ENCODE measurements around the gene TRAPPC8.
"Not testable (repeated sequence)": the region's sequence is repeated elsewhere in the genome, so short reads cannot be mapped to it uniquely, and the experiment has no call there.

The TRAPPC8 gene, protein sequence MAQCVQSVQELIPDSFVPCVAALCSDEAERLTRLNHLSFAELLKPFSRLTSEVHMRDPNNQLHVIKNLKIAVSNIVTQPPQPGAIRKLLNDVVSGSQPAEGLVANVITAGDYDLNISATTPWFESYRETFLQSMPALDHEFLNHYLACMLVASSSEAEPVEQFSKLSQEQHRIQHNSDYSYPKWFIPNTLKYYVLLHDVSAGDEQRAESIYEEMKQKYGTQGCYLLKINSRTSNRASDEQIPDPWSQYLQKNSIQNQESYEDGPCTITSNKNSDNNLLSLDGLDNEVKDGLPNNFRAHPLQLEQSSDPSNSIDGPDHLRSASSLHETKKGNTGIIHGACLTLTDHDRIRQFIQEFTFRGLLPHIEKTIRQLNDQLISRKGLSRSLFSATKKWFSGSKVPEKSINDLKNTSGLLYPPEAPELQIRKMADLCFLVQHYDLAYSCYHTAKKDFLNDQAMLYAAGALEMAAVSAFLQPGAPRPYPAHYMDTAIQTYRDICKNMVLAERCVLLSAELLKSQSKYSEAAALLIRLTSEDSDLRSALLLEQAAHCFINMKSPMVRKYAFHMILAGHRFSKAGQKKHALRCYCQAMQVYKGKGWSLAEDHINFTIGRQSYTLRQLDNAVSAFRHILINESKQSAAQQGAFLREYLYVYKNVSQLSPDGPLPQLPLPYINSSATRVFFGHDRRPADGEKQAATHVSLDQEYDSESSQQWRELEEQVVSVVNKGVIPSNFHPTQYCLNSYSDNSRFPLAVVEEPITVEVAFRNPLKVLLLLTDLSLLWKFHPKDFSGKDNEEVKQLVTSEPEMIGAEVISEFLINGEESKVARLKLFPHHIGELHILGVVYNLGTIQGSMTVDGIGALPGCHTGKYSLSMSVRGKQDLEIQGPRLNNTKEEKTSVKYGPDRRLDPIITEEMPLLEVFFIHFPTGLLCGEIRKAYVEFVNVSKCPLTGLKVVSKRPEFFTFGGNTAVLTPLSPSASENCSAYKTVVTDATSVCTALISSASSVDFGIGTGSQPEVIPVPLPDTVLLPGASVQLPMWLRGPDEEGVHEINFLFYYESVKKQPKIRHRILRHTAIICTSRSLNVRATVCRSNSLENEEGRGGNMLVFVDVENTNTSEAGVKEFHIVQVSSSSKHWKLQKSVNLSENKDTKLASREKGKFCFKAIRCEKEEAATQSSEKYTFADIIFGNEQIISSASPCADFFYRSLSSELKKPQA (N-terminal part only)

DNA sequence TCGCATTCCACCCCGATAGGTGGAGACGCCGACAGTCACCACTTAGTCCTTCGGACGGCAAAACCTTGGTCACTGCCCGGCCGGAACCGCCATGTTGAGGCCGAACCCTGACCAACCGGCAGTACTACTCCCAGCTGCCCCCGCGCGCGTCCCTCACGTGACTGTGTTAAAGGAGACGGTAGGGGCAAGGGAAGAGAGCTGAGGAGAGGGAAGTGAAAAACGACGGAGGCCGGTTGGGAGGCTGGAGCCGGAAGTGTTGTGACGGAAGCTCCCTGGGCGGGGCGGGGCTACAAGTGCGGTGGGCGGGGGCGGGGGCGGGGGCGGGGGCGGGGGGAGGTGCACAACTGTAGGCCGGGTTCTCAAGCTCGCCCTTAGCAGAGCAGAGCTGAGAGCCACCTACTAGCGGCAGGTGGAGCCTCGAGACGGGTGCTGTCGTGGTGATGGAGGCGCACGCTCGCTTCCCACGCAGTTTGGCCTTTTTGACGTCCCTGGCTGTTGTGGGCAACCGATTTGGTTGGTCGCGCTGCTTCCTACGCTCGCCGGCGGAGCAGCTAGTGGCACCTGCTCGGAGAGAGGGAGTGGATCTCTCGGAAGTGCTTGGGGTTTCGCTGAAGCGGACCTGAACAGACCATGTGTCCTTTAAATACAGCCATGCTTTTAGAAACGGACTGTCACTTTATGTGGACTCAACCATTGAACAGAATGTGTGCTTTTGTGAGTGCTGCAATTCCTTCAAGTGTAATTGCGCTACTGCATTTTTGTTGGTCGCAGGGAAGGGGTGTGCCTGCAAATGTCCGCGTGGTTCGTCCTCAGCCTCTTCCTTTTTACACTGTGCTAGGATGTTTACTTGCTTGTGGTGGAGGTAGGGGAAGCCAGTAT, at the start of gene TRAPPC8:
Gene TRAPPC8, minus strand, starts transcription at position 130 of the 879 bp plus-strand sequence. CDS start 364 bp downstream, outside the sequence.
- peak; percentile 90 for DNase-seq

DNA sequence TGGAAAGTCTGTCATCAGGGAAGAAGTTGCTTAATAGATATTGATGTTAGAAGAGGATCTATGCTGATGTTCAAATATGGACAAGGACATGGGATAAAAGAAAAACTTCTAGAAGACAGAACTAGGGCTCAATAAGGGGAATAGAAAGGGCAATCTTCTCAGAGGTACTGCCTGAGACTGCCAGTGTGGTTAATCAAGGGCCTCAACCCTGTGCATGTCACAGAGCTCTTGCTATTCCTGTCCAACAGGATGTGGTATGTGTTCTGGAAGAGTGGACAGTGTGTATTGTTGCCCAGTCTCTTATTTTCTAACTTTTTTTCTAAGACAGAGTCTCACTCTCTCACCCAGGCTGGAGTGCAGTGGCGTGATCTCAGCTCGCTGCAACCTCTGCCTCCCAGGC, 47.9 kb upstream of the TRAPPC8 start:
- DNase-seq: no peak

DNA sequence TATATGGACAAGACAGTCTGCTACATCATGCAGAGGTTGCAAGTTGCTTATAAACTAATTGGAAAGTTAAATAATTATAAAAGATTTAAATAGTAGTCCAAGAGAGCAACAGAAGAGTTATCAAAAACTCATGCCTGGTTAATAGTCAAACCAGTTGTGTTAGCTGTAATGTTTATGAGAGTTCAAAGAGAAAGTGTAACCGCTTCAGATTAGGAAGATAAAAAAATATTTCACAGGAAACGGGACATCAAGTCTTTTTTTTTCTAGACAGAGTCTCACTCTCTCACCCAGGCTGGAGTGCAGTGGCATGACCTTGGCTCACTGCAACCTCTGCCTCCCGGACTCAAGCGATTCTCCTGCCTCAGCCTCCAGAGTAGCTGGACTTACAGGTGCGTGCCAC, 41.0 kb upstream of the TRAPPC8 start:
- DNase-seq: no peak

DNA sequence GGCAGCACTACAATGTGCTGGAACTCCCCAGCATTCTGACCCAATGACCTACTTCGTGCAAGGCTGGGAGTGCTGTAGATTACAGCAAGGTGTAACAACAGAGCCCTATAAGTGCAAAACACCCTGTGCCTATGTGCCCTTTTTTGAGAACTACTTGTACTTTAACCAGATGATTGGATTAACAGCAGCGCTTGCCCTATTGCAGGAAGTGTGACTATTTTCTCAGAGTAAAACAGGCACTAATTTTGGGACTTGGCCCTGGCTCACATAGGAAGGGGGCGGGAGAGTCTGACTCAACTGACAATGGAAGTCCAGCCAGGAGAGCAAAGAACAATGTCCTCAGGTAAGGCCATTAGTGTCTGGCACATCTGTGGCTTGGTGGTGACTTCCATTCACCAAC, 40.1 kb upstream of the TRAPPC8 start:
- DNase-seq: no peak

DNA sequence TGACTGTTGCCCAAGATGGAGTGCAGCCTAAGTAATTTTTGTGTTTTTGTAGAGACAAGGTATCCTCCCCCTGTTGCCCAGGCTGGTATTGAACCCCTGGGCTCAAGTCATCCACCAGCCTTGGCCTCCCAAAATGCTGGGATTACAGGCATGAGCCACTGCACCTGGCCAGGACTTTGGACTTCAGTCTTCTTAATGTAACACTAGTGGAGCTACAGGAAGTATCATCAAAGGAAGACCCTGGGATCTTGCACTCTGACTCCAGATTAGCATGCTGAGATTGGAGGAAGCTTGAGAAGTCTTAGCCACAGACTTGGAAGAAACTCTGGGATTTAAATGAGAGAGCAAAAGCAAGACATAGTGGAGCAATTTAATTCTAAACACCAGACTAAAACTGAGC, 37.9 kb upstream of the TRAPPC8 start:
- DNase-seq: no peak

DNA sequence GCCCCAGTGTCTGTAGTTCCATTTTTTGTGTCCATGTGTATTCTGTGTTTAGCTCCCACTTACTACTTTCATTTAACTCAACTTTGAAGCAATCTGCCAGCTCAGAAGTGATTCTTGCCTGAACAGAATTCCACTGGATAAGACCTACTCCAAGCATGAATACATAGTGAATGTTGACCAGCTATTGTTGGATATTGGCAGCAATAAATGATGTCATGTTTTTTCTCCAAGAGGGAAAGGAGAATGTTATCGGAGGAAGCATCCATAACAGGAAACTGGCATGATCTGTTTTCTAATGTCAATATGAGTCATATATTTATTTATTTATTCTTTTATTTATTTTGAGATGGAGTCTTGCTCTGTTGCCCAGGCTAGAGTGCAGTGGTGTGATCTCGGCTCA, 36.8 kb upstream of the TRAPPC8 start:
- no peak for DNase-seq

DNA sequence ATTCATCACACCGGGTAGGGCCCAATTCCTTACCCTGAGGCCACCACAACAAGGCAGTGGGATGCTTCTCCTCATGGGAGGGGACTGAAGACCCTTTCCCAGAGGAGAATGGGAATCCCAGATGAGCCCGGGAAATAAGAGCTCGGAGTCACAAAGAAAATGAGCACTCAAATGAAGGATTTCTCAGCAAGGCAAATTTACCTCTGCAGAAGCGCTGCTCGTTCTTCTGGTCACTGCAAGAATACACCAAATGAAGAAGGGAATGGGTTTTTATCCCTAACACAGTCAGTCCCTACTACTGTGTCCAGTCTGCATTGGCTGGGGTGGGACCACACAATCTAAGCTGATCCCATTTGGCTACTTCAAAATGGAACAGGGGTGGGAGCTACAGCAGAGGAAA, 35.7 kb upstream of the TRAPPC8 start:
- no peak for DNase-seq

DNA sequence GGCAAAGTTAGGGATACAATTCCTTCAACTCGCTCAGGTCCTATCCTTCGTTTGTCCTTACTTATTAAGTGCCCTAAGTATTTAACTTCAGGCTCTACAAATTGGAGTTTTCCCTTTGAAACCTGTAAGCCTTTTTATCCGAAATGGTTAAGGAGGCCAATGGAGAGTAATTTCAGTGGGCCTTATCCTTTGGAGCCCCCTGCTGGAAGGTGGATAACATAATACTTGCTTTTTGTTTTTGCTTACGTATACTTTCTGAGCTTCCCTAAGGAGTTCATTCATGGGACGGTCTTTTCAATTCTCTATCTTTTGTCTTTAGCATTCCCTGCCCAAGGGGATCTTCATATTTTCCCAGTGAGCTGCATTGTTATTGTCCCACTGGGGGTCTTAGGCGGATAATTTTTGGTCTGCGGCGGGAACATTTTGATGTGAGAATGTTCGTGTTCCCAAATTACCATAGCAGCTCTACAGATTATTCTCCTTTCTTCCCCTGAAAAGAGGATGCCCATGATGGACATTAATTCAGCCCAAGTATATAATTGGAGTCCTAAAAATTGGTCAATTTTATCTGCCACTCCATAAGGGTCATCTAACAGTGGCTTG, 34.4 kb upstream of the TRAPPC8 start:
- DNase-seq: no peak

DNA sequence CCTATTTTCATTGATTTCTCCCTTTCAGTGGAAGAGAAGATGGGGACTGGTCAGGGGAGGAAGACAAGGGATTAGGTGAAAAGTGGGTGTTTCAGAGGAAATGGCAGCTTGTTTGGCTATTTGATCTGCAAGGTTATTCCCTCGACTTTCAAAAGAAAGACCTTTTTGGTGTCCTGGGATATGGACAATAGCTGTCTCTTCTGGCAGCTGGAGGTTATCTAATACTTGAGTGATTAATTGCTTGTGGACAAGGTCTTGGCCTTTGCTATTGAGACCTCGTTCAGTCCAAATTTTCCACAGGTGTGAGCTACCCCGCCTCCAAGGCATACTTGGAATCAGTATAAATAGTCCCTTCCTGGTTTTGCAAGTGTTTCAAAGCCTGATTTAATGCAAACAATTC, 33.3 kb upstream of the TRAPPC8 start:
- DNase-seq: no peak

DNA sequence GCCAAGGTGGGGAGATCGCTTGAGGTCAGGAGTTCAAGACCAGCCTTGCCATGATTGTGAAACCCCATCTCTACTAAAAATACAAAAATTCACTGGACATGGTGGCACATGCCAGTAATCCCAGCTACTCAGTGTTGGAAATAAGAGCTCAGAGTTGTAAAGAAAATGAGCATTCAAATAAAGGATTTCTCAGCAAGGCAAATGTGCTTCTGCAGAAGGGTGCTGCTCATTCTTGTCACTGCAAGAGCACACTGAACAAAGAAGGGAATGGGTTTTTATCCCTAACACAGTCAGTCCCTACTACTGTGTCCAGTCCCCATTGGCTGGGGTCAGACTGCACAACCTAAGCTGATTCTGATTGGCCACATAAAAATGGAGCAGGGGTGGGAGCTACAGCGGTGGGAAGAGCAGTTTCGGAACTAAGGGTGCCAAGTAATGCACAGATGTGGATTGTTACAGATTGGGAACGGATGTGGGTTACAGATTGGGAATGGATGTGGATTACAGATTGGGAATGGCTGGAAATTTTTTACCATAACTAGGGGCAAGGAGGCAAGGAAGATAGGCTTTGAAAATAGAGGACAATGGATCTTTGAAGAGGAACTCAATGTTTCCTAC, 31.1 kb upstream of the TRAPPC8 start:
- no peak for DNase-seq

DNA sequence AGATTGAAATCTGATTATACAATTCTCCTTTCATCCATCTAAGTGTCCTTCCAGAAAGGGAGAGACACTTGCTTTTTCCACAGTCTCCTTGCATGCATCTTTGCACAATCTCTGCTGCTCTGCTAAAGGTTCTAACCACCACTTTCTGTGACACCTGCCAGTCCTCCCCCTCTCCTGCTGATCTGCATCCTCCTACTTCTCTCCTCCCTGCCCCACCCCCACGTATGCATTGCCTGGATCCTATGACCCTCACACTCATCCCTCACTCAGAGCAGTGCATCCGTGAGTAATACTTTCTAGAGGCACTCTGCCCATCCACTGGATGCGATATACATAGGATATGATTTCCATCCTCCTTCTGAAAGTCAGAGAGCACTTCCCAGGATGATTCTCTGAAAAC, 27.7 kb upstream of the TRAPPC8 start:
- DNase-seq: no peak

DNA sequence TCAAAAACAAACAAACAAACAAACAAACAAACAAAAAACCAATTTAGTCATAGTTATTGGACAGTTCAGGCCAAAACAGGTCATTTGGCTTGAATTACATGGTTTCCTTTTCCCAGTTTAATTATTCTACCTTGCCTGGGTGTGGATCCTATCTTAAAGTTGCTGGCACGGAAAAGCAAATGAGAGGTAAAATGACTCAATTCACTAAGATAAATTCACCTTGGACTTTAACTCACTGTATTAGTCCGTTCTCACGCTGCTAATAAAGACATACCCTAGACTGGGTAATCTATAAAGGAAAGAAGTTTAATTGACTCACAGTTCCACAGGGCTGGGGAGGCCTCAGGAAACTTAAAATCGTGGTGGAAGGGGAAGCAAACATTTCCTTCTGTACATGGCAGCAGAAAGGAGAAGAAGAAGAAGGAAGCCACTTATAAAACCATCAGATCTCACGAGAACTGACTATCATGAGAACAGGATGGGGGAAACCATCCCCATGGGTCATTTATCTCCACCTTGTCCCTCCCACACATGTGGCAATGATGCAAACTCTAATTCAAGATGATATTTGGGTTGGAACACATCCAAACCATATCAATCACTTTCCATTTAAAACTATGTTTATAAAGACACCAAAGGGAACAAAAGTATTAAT, 22.5 kb upstream of the TRAPPC8 start:
- DNase-seq: no peak

DNA sequence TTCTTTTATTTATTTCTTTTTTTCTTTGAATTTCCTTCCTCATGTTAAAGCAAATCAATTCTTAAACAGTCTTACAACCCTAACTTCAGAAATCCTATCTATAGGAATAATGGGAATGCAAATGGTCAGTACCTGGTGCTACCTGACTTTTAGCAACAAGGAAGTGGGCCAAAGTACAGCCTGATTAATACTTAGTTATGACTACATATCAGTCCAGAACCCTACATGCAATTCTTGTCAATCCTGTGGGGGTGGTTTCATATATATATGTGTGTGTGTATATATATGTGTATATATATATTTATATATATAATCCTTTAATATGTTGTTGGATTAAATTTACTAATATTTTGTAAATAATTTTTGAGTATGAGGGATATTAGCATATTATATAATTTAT, 14.8 kb upstream of the TRAPPC8 start:
- DNase-seq: no peak

DNA sequence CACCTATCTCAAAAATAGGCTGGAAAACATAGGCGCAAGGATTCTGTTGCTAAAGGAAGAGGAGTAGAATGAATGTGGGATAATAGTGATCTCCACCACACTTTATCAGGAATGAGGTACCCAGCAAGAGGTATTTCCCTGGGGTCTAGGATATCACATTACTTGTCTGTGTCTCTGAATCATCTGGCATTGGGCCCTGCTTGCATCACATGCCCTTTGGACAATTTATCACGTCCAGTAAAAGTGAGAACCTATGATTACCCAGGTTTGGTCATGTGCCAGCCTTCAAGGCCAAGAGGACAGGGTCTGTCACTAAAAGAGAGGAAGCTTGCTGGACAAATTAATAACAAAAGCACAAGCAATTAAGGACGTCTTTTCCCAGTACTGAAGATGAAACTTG, 11.4 kb upstream of the TRAPPC8 start:
- DNase-seq: no peak

DNA sequence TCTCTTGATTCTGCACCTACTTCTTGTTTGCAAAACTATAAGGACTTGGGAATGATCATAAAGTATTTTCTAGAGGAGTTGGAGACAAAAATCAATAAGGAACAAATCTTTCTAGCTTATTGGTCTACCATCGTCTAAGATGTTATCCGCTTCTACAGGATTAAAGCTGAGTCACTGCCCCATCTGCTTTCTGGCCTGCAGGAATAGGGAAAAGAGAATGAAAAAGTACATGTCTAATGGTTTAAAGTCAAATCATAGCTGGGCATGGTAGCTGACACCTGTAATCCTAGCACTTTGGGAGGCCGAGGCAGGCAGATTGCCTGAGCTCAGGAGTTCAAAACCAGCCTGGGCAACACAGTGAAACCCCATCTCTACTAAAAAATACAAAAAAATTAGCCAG, 10.8 kb upstream of the TRAPPC8 start:
- DNase-seq: not testable (repeated sequence)

DNA sequence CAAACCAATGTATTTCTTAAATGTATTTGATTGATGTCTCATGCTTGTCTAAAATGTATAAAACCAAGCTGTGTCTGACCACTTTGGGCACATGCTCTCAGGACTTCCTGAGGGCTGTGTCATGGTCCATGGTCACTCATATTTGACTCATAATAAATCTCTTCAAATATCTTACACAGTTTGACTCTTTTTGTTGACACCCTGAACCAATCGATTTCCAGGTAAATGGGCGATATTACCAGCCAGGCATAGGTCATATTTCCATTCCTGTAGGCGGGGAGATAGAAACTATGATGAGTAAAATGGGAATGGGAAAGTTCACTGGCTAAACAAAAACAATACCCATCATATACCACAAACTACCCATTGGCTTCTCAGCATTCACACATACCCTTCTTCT, 9.3 kb upstream of the TRAPPC8 start:
- DNase-seq: no peak

DNA sequence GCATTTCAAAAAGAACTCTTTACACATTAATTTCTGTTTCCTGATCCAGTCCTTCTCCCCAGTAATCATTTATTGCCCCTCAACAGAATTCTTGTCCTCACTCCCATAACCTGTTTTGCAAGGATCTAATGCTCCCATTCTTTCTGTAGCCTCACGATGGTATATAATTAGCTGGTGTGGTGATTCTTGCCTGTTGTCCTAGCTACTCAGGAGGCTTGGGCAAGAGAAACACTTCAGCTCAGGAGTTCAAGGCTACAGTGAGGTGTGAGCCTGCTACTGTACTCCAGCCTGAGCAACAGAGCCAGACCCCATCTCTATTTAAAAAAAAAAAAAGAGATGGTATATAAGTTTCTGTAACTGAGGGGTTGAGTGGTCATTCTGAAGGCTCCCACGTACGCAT, 7.7 kb upstream of the TRAPPC8 start:
- DNase-seq: no peak

DNA sequence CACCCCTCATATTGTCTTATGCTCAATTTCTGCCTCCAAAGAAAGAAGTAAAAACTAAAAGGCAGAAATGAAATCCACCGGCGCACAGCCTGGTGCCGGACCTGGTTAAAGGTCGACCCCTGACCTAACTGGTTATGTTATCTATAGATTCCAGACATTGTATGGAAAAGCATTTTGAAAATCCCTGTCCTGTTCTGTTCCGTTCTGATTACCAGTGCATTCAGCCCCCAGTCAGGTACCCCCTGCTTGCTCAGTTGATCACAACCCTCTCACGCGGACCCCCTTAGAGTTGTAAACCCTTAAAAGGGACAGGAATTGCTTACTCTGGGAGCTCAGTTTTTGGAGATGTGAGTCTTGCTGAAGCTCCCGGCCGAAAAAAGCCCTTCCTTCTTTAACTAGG, 5.4 kb upstream of the TRAPPC8 start:
- not testable (repeated sequence) for DNase-seq

DNA sequence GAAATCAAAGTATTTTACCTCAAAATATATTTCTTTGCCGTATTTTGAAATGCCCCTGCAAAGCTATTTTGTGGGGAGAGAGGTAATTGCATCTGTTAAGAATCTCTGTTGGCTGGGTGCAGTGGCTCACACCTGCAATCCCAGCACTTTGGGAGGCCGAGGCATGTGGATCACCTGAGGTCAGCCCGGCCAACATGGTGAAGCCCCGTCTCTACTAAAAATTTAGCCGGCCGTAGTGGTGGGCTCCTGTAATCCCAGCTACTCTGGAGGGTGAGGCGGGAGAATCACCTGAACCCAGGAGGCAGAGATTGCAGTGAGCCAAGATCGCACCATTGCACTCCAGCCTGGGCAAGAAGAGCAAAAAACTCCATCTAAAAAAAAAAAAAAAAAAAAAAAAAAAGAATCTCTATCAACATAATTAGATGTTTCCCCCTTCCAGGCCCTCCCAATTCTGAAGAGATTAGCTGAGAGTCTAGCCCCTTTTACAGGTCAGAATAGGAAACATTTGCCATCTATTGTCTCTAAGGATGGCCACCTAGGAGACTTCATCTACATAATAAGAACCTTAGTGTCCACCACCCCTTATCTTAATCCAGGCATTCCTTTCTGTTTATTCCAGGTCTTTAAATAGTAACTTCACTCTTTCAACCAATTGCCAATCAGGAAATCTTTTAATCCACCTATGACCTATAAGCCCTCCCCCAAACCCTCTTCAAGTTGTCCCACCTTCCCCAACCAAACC, 3.5 kb upstream of the TRAPPC8 start:
- no peak for DNase-seq
